ENCODE measurements around the gene SLC22A12.

DNA sequence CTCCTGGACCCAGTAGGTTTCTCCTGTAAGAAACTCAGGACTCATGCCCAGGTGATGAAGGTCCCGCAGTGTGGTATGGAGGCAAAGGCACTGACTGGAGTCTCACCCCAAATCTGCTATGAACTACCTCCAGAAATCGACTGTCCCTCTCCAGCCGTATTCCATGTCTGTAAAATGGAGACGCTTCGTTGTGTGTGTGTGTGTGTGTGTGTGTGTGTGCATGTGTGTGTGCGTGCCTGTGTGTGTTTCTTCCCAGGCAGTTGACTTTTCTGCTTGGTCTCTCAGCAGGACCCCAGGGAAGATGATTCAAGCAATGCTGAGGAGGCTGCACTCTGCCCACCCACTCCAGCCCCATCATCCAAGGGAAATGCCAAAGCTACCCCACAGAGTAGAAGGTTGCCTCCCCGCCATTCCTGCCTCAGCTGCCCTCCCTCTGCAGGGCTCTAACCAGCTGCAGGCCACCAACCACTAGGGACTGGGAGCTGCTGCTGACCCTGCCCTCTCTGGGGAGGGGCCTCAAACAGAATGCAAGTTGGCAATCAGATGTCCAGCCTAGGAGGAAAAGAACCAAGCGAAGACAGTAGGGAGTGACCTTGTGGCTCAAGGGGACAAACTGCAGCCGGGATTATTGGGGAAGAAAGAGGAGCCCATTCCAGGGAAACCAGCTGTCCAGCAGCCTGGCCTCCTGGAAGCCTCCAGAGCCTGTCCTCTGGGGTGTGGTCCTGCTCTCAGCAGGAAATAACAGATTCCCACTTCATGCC is 56.2 kb downstream of the SLC22A12 start:
- TF ChIP-seq, protein P1, sequence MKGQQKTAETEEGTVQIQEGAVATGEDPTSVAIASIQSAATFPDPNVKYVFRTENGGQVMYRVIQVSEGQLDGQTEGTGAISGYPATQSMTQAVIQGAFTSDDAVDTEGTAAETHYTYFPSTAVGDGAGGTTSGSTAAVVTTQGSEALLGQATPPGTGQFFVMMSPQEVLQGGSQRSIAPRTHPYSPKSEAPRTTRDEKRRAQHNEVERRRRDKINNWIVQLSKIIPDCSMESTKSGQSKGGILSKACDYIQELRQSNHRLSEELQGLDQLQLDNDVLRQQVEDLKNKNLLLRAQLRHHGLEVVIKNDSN (IDR thresholded peaks at IDR 0.05; ENCODE audit: borderline replicate concordance, low read depth) = no peak
- TF ChIP-seq GATA2 (CRISPR knock-in tag; IDR thresholded peaks at IDR 0.05) (no peak), TEAD4 (IDR thresholded peaks at IDR 0.05; ENCODE audit: borderline replicate concordance, insufficient read depth) (no peak), RFX5 (IDR thresholded peaks at IDR 0.05; ENCODE audit: low read length) (no peak), EP300 (IDR thresholded peaks at IDR 0.05; ENCODE audit: borderline replicate concordance in 1 of 2, low read depth in 1 of 2, low read length in 1 of 2) (no peak), SIN3A (IDR thresholded peaks at IDR 0.05; ENCODE audit: borderline replicate concordance, low read depth, low read length) (no peak)
- TF ChIP-seq, protein P2, sequence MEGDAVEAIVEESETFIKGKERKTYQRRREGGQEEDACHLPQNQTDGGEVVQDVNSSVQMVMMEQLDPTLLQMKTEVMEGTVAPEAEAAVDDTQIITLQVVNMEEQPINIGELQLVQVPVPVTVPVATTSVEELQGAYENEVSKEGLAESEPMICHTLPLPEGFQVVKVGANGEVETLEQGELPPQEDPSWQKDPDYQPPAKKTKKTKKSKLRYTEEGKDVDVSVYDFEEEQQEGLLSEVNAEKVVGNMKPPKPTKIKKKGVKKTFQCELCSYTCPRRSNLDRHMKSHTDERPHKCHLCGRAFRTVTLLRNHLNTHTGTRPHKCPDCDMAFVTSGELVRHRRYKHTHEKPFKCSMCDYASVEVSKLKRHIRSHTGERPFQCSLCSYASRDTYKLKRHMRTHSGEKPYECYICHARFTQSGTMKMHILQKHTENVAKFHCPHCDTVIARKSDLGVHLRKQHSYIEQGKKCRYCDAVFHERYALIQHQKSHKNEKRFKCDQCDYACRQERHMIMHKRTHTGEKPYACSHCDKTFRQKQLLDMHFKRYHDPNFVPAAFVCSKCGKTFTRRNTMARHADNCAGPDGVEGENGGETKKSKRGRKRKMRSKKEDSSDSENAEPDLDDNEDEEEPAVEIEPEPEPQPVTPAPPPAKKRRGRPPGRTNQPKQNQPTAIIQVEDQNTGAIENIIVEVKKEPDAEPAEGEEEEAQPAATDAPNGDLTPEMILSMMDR (IDR thresholded peaks at IDR 0.05) = no peak
- TF ChIP-seq, protein P3, sequence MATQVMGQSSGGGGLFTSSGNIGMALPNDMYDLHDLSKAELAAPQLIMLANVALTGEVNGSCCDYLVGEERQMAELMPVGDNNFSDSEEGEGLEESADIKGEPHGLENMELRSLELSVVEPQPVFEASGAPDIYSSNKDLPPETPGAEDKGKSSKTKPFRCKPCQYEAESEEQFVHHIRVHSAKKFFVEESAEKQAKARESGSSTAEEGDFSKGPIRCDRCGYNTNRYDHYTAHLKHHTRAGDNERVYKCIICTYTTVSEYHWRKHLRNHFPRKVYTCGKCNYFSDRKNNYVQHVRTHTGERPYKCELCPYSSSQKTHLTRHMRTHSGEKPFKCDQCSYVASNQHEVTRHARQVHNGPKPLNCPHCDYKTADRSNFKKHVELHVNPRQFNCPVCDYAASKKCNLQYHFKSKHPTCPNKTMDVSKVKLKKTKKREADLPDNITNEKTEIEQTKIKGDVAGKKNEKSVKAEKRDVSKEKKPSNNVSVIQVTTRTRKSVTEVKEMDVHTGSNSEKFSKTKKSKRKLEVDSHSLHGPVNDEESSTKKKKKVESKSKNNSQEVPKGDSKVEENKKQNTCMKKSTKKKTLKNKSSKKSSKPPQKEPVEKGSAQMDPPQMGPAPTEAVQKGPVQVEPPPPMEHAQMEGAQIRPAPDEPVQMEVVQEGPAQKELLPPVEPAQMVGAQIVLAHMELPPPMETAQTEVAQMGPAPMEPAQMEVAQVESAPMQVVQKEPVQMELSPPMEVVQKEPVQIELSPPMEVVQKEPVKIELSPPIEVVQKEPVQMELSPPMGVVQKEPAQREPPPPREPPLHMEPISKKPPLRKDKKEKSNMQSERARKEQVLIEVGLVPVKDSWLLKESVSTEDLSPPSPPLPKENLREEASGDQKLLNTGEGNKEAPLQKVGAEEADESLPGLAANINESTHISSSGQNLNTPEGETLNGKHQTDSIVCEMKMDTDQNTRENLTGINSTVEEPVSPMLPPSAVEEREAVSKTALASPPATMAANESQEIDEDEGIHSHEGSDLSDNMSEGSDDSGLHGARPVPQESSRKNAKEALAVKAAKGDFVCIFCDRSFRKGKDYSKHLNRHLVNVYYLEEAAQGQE (IDR thresholded peaks at IDR 0.05; ENCODE audit: low read depth, low read length) = no peak
- TF ChIP-seq, protein P4, sequence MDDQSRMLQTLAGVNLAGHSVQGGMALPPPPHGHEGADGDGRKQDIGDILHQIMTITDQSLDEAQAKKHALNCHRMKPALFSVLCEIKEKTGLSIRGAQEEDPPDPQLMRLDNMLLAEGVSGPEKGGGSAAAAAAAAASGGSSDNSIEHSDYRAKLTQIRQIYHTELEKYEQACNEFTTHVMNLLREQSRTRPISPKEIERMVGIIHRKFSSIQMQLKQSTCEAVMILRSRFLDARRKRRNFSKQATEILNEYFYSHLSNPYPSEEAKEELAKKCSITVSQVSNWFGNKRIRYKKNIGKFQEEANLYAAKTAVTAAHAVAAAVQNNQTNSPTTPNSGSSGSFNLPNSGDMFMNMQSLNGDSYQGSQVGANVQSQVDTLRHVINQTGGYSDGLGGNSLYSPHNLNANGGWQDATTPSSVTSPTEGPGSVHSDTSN (IDR thresholded peaks at IDR 0.05) = no peak
- TF ChIP-seq, protein P5, sequence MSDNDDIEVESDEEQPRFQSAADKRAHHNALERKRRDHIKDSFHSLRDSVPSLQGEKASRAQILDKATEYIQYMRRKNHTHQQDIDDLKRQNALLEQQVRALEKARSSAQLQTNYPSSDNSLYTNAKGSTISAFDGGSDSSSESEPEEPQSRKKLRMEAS (IDR thresholded peaks at IDR 0.05; ENCODE audit: low read depth) = no peak
